HL-60 (cell line): ENCODE data around the gene MOV10L1.

Experiments used
- DNase-seq, 2 experiments: peaks; one replicate each; pipeline ENCODE4 v3.0.0-alpha.2; 2010 to 2020; ENCODE audit warnings: low read depth in 1 of 2, low spot score in 1 of 2
- H3K27ac ChIP-seq: fragments of 250-450 bp; sonication (Bioruptor Pico); replicated peaks from 2 replicates; pipeline ENCODE4 v1.5.1; 2020; ENCODE audit warnings: mild to moderate bottlenecking, moderate library complexity
- H3K27me3 ChIP-seq: fragments of 250-450 bp; sonication (Bioruptor Pico); 2 replicates; pipeline ENCODE4 v1.5.1; 2021; ENCODE audit warnings: mild to moderate bottlenecking, moderate library complexity; ENCODE audit not compliant: insufficient read depth, poor library complexity, severe bottlenecking
- H3K4me3 ChIP-seq: replicated peaks from 2 replicates; pipeline ENCODE4 v1.5.1; 2011; ENCODE audit warnings: mild to moderate bottlenecking, control low read depth, low read length; ENCODE audit not compliant: insufficient read depth
- GABPA ChIP-seq: IDR thresholded peaks from 2 replicates; pipeline ENCODE4 v1.6.1; 2012; ENCODE audit warnings: low read depth
- POLR2AphosphoS5 ChIP-seq: IDR thresholded peaks from 2 replicates; pipeline ENCODE4 v1.6.1; 2012; ENCODE audit warnings: low read depth
- SPI1 ChIP-seq: IDR thresholded peaks from 2 replicates; pipeline ENCODE4 v1.6.1; 2012; ENCODE audit warnings: low read depth, mild to moderate bottlenecking, borderline replicate concordance
- TF ChIP-seq, protein P1 (sequence below): IDR thresholded peaks from 2 replicates; pipeline ENCODE4 v1.6.1; 2012; ENCODE audit warnings: low read depth; ENCODE audit not compliant: insufficient replicate concordance
- TF ChIP-seq, protein P2 (sequence below): IDR thresholded peaks from one replicate; pipeline ENCODE4 v1.5.1; 2011; ENCODE audit warnings: low read length, control low read depth, inconsistent platforms; ENCODE audit not compliant: insufficient read depth

Gene MOV10L1

DNA sequence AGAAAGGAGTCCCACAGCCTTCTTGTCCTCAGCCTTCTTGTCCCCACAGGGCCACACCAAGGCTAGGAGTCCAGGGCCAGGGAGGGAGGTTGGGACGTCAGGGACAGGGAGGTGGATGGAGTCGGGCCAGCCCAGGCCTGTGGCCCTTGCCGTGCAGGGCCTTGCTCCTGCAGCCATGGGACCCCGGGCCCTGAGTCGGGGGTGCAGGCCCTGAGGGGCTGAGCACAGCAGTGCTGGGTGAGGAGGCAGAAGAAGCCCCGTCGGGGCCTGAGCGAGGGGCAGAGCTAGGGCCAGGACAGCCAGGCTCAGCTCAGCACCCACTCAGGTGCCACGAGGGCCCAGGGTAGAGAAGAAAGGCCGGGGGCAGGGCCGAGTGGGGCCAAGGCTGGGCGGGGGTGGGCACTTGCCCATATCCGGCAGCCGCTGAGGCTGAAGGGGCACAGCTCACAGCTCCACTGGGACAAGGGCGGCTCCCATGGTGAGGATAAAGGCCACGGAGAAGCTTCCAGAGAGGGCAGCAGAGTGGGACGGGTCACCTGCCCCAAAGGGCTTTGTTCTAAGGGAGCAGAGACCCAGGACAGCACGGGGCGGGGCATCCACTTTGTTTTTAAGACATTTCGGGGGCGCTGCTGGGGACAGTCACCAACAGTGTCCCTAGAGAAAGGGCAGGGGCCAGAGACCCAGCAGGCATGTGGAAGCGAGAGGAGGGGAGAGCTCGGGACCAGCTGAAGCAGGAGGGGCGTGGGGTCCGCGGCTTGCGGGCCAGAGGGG, 8.2 kb upstream of the MOV10L1 start:
- no peak overlapping the region for H3K4me3 ChIP-seq
- peak overlapping the region; percentile 41 for H3K27ac ChIP-seq
- no peak for TF ChIP-seq GABPA
- TF ChIP-seq, protein P1, sequence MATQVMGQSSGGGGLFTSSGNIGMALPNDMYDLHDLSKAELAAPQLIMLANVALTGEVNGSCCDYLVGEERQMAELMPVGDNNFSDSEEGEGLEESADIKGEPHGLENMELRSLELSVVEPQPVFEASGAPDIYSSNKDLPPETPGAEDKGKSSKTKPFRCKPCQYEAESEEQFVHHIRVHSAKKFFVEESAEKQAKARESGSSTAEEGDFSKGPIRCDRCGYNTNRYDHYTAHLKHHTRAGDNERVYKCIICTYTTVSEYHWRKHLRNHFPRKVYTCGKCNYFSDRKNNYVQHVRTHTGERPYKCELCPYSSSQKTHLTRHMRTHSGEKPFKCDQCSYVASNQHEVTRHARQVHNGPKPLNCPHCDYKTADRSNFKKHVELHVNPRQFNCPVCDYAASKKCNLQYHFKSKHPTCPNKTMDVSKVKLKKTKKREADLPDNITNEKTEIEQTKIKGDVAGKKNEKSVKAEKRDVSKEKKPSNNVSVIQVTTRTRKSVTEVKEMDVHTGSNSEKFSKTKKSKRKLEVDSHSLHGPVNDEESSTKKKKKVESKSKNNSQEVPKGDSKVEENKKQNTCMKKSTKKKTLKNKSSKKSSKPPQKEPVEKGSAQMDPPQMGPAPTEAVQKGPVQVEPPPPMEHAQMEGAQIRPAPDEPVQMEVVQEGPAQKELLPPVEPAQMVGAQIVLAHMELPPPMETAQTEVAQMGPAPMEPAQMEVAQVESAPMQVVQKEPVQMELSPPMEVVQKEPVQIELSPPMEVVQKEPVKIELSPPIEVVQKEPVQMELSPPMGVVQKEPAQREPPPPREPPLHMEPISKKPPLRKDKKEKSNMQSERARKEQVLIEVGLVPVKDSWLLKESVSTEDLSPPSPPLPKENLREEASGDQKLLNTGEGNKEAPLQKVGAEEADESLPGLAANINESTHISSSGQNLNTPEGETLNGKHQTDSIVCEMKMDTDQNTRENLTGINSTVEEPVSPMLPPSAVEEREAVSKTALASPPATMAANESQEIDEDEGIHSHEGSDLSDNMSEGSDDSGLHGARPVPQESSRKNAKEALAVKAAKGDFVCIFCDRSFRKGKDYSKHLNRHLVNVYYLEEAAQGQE, result no peak
- no peak for TF ChIP-seq POLR2AphosphoS5
- TF ChIP-seq SPI1, result no peak
- TF ChIP-seq, protein P2, sequence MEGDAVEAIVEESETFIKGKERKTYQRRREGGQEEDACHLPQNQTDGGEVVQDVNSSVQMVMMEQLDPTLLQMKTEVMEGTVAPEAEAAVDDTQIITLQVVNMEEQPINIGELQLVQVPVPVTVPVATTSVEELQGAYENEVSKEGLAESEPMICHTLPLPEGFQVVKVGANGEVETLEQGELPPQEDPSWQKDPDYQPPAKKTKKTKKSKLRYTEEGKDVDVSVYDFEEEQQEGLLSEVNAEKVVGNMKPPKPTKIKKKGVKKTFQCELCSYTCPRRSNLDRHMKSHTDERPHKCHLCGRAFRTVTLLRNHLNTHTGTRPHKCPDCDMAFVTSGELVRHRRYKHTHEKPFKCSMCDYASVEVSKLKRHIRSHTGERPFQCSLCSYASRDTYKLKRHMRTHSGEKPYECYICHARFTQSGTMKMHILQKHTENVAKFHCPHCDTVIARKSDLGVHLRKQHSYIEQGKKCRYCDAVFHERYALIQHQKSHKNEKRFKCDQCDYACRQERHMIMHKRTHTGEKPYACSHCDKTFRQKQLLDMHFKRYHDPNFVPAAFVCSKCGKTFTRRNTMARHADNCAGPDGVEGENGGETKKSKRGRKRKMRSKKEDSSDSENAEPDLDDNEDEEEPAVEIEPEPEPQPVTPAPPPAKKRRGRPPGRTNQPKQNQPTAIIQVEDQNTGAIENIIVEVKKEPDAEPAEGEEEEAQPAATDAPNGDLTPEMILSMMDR, result no peak
- no peaks in the 10 kb centered on the region for H3K27me3 ChIP-seq
- DNase-seq, result no peak

DNA sequence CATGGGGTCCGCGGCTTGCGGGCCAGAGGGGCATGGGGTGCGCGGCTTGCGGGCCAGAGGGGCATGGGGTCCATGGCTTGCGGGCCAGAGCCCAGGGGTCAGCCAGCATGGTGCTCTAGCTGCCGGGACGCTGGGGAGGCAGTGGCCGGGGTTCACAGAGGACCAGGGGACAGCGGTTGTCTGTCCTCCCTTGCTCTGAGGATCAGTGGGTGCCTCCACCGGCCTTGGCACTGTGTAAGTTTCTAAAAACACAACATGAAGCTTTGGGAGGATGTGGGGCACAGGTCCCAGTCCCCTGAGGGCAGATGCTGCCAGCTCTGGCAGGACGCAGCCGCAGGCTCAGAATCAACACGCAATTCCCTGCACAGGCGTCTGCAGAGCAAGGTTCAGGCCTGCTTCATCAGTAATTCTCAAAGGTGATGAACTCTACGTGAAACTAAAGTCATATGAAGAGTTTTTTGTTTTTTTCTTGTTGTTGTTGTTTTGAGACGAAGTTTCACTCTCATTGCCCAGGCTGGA, 7.5 kb upstream of the MOV10L1 start:
- DNase-seq, result no peak
- Histone ChIP-seq H3K27me3 (no peaks in the 10 kb centered on the region), H3K27ac (no peak overlapping the region; the same call in 1 of the 2 replicates), H3K4me3 (no peak overlapping the region)
- TF ChIP-seq, protein P1, result no peak
- TF ChIP-seq POLR2AphosphoS5, result no peak
- no peak for TF ChIP-seq GABPA
- TF ChIP-seq, protein P2, result no peak
- no peak for TF ChIP-seq SPI1

DNA sequence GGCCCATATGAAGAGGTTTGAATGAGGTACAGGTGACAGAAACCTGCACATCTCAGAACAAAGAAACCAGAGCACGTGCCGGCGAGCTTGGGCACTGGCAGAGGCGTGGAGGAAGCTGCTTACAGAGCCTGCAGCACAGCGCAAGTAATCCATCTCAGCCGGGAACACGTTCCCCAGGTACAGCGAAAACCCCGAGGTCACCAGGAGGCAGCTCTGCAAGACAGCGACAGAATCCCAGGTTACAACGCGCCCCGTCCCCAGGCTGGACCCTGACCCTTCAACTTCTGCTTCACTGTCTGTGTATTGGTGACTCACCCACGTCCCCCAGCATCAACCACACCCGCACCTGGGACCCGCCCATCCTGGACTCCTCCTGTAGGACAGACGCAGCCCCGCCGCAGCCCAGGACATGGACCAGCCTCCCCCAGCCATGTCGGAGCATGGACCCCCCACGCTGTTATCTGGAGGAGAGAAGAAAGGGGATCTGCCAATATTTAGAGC, 6.8 kb upstream of the MOV10L1 start:
- no peak for TF ChIP-seq POLR2AphosphoS5
- TF ChIP-seq, protein P1, result no peak
- TF ChIP-seq, protein P2, result no peak
- TF ChIP-seq GABPA, result no peak
- no peak for TF ChIP-seq SPI1
- DNase-seq, result peak in 1 of 2 experiments; percentile 23
- Histone ChIP-seq H3K27ac (no peak overlapping the region), H3K4me3 (peak overlapping the region; percentile 40), H3K27me3 (no peaks in the 10 kb centered on the region)
